A549 (cell line): ENCODE data around the gene SIAH3. TPM values are rescaled to one million over a fixed set of nuclear protein-coding genes. Genes with fewer than 3 reads are reported as not detected.

Source experiments
- ATAC-seq, 2 experiments: fragments of 200-7000 bp in 1 of 2; fragments of >200 bp in 1 of 2; cut with Nextera tagmentation in 1 of 2; cut with Tn5 transposase in 1 of 2; 3 replicates each; pipeline versions ENCODE4 v1.8.0 to v1.9.1; 2018 to 2020; ENCODE audit warnings: mild to moderate bottlenecking in 1 of 2, moderate library complexity in 1 of 2
- CTCF ChIA-PET: fragments of 300-600 bp; sonication (Branson Sonifier 250); formaldehyde crosslinking; extraction: SDS; loops from one replicate; lab custom pipeline; 2021; ENCODE audit warnings: antibody characterized with exemption, inconsistent platforms; lab: Yijun Ruan, JAX
- POLR2A ChIA-PET: fragments of 350-600 bp; formaldehyde crosslinking; extraction: SDS; loops from one replicate; lab custom pipeline; 2021; ENCODE audit warnings: antibody characterized with exemption, inconsistent platforms; lab: Yijun Ruan, JAX
- DNase-seq, 2 experiments: peaks; one replicate each; pipeline versions ENCODE4 v3.0.0 to v3.0.0-alpha.2; 2011 to 2016; ENCODE audit warnings: low read depth in 1 of 2, low spot score in 1 of 2
- FAIRE-seq: peaks from 2 replicates; lab custom pipeline; 2011; peaks lifted over from hg19 to GRCh38; lab: Jason Lieb, UNC
- H3K27ac ChIP-seq, 2 experiments: fragments of >200 bp; sonication (Bioruptor Twin); formaldehyde crosslinking; 3 replicates each; pipeline ENCODE4 v1.5.1; 2016 to 2017
- H3K4me1 ChIP-seq: fragments of >200 bp; sonication (Bioruptor Twin); formaldehyde crosslinking; 3 replicates; pipeline ENCODE4 v1.6.1; 2016
- H3K4me2 ChIP-seq: fragments of >200 bp; sonication (Bioruptor Twin); formaldehyde crosslinking; 3 replicates; pipeline ENCODE4 v1.6.1; 2016
- H3K4me3 ChIP-seq: fragments of >200 bp; sonication (Bioruptor Twin); formaldehyde crosslinking; 3 replicates; pipeline ENCODE4 v1.5.1; 2016
- H3K9me3 ChIP-seq: fragments of >200 bp; sonication (Bioruptor Twin); formaldehyde crosslinking; 3 replicates; pipeline ENCODE4 v1.6.1; 2016
- BHLHE40 ChIP-seq: IDR thresholded peaks from 2 replicates; pipeline ENCODE4 v1.6.1; 2012; ENCODE audit warnings: low read depth, low read length, inconsistent platforms
- CBX8 ChIP-seq: fragments of 200-600 bp; sonication (generic); IDR thresholded peaks from 2 replicates; pipeline ENCODE4 v1.6.1; 2016
- CEBPB ChIP-seq, 2 experiments: fragments of >200 bp in 1 of 2; sonication (Bioruptor Twin) in 1 of 2; formaldehyde crosslinking in 1 of 2; IDR thresholded peaks; 2 replicates each; pipeline ENCODE4 v1.6.1; 2012 to 2016
- EHF ChIP-seq: fragments of 250-450 bp; sonication (Bioruptor Pico); IDR thresholded peaks from 2 replicates; pipeline ENCODE4 v1.5.0; 2020; ENCODE audit warnings: mild to moderate bottlenecking
- ESRRA ChIP-seq: fragments of 150-350 bp; IDR thresholded peaks from 2 replicates; pipeline ENCODE4 v1.6.1; 2014; ENCODE audit warnings: mild to moderate bottlenecking, low read length, borderline replicate concordance
- FOSB ChIP-seq: fragments of 250-450 bp; sonication (Bioruptor Pico); IDR thresholded peaks from 2 replicates; pipeline ENCODE4 v1.5.0; 2020; ENCODE audit warnings: mild to moderate bottlenecking, moderate library complexity
- FOSL2 ChIP-seq, 2 experiments: fragments of 450-650 bp in 1 of 2; fragments of >200 bp in 1 of 2; sonication (Bioruptor Twin) in 1 of 2; formaldehyde crosslinking; IDR thresholded peaks; 2 replicates each; pipeline versions ENCODE4 v1.5.0 to v1.6.1; 2016 to 2020; ENCODE audit warnings: mild to moderate bottlenecking in 1 of 2, moderate library complexity in 1 of 2
- FOXS1 ChIP-seq: fragments of 250-450 bp; sonication (Bioruptor Pico); IDR thresholded peaks from 2 replicates; pipeline ENCODE4 v1.5.0; 2020; ENCODE audit warnings: mild to moderate bottlenecking, moderate library complexity
- GATA3 ChIP-seq: IDR thresholded peaks from 2 replicates; pipeline ENCODE4 v1.6.1; 2012; ENCODE audit warnings: borderline replicate concordance
- HDAC2 ChIP-seq: fragments of 200-600 bp; sonication (generic); IDR thresholded peaks from 2 replicates; pipeline ENCODE4 v1.6.1; 2016
- HEYL ChIP-seq: fragments of 250-450 bp; sonication (Bioruptor Pico); IDR thresholded peaks from 2 replicates; pipeline ENCODE4 v1.8.0; 2021; ENCODE audit warnings: mild to moderate bottlenecking, moderate library complexity
- HOXB13 ChIP-seq: fragments of 250-450 bp; sonication (Bioruptor Pico); IDR thresholded peaks from 2 replicates; pipeline ENCODE4 v1.5.0; 2020; ENCODE audit warnings: low read depth, mild to moderate bottlenecking, moderate library complexity
- HOXB5 ChIP-seq: fragments of 250-450 bp; sonication (Bioruptor Pico); IDR thresholded peaks from 2 replicates; pipeline ENCODE4 v1.5.0; 2020; ENCODE audit warnings: mild to moderate bottlenecking, moderate library complexity
- KDM5A ChIP-seq: fragments of 200-600 bp; sonication (generic); IDR thresholded peaks from 2 replicates; pipeline ENCODE4 v1.6.1; 2016; ENCODE audit warnings: antibody characterized with exemption, mild to moderate bottlenecking
- MAFK ChIP-seq: fragments of 450-650 bp; IDR thresholded peaks from 2 replicates; pipeline ENCODE4 v1.6.1; 2014; ENCODE audit not compliant: partially characterized antibody
- MAZ ChIP-seq: fragments of 150-350 bp; IDR thresholded peaks from 2 replicates; pipeline ENCODE4 v1.6.1; 2014; ENCODE audit warnings: antibody characterized with exemption, low read depth, low read length, borderline replicate concordance
- PHF8 ChIP-seq: fragments of 200-600 bp; sonication (generic); IDR thresholded peaks from 2 replicates; pipeline ENCODE4 v1.6.1; 2016; ENCODE audit warnings: low read depth, mild to moderate bottlenecking, antibody characterized with exemption, moderate library complexity, borderline replicate concordance
- POLR2AphosphoS2 ChIP-seq: conservative IDR thresholded peaks from 2 replicates; pipeline ENCODE4 v1.6.1; 2012; ENCODE audit warnings: low read length, improper control_type of control experiment, inconsistent platforms
- RAD21 ChIP-seq, 2 experiments: fragments of >200 bp in 1 of 2; sonication (Bioruptor Twin) in 1 of 2; formaldehyde crosslinking in 1 of 2; IDR thresholded peaks in 1 of 2; conservative IDR thresholded peaks in 1 of 2; 2 replicates in 1 of 2; 3 replicates in 1 of 2; pipeline ENCODE4 v1.6.1; 2012 to 2018; ENCODE audit warnings: inconsistent platforms in 1 of 2
- RARB ChIP-seq: fragments of 250-450 bp; sonication (Bioruptor Pico); IDR thresholded peaks from 2 replicates; pipeline ENCODE4 v1.8.0; 2021; ENCODE audit warnings: mild to moderate bottlenecking, moderate library complexity
- RFX5 ChIP-seq: fragments of 450-650 bp; IDR thresholded peaks from 2 replicates; pipeline ENCODE4 v1.7.1; 2014; ENCODE audit warnings: antibody characterized with exemption, mild to moderate bottlenecking, moderate library complexity
- TP53 ChIP-seq: fragments of 250-450 bp; sonication (Bioruptor Pico); IDR thresholded peaks from 2 replicates; pipeline ENCODE4 v1.5.0; 2021; ENCODE audit warnings: mild to moderate bottlenecking, moderate library complexity
- ZFP36 ChIP-seq: fragments of 450-650 bp; IDR thresholded peaks from 2 replicates; pipeline ENCODE4 v1.6.1; 2014; ENCODE audit warnings: borderline replicate concordance; ENCODE audit not compliant: partially characterized antibody
- ZSCAN20 ChIP-seq: fragments of 250-450 bp; sonication (Bioruptor Pico); IDR thresholded peaks from 2 replicates; pipeline ENCODE4 v1.8.0; 2022; ENCODE audit warnings: mild to moderate bottlenecking, moderate library complexity
- WGBS: methylation state at CpG from one replicate; pipeline ENCODE4 v1.1.6; 2017; ENCODE audit errors: missing lambda C conversion rate; 5-methylcytosine and 5-hydroxymethylcytosine counted together
- polyA plus RNA-seq, 4 experiments: library from polyadenylated mRNA; depleted of rRNA in 3 of 4; stranded (reverse); fragments of >200 nt; fragmentation: RNase III in 1 of 4; extraction: RNeasy Plus Mini Kit Qiagen cat#74134 plus additional on column Dnase treatment in 1 of 4; gene quantifications; 2 replicates in 3 of 4; 3 replicates in 1 of 4; pipeline ENCODE4 v1.2.3, GENCODE V29; 2011 to 2017
- TF ChIP-seq, protein P1 (sequence below): IDR thresholded peaks from 2 replicates; pipeline ENCODE4 v1.6.1; 2012
- TF ChIP-seq, protein P2 (sequence below): IDR thresholded peaks from 2 replicates; pipeline ENCODE4 v1.6.1; 2012
- TF ChIP-seq, protein P3 (sequence below): fragments of >200 bp; sonication (Bioruptor Twin); formaldehyde crosslinking; IDR thresholded peaks from 2 replicates; pipeline ENCODE4 v1.6.1; 2016
- TF ChIP-seq, protein P4 (sequence below): fragments of >200 bp; sonication (Bioruptor Twin); formaldehyde crosslinking; IDR thresholded peaks from 3 replicates; pipeline ENCODE4 v1.6.1; 2016
- TF ChIP-seq, protein P5 (sequence below): fragments of >200 bp; sonication (Bioruptor Twin); formaldehyde crosslinking; IDR thresholded peaks from 3 replicates; pipeline ENCODE4 v1.5.1; 2016

SIAH3 gene
- polyA plus RNA-seq, 2 of the 4 experiments (the other 2 are of a cell fraction), result not detected

DNA sequence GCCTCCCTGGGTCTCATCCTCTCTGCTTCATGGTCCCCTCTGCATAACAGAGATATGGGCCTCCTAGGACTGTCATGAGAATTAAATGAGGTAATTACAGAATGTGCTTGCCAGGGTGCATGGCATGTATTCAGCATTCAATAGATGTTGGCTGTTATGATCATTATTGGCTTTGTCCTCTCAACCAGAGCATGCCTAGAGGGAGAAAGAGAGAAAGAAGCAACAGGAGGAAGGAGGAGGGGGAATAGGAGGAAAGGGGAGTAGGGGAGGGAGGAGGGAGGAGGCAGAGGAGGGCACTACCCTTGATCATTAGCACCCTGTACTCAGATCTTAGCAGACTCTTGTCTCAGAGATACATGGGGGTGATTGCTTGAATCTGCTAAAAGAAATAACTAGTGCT lies 41.0 kb upstream of the SIAH3 start:
- DNase-seq, result no peak
- no peak for TF ChIP-seq ESRRA
- TF ChIP-seq FOSB (CRISPR knock-in tag), result no peak
- no peak for TF ChIP-seq HOXB5 (CRISPR knock-in tag)
- TF ChIP-seq HEYL (CRISPR knock-in tag), result no peak
- TF ChIP-seq MAZ, result no peak
- TF ChIP-seq MAFK, result no peak
- no peak for TF ChIP-seq ZSCAN20 (CRISPR knock-in tag)
- TF ChIP-seq, protein P1, sequence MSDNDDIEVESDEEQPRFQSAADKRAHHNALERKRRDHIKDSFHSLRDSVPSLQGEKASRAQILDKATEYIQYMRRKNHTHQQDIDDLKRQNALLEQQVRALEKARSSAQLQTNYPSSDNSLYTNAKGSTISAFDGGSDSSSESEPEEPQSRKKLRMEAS, result no peak
- TF ChIP-seq, protein P2, sequence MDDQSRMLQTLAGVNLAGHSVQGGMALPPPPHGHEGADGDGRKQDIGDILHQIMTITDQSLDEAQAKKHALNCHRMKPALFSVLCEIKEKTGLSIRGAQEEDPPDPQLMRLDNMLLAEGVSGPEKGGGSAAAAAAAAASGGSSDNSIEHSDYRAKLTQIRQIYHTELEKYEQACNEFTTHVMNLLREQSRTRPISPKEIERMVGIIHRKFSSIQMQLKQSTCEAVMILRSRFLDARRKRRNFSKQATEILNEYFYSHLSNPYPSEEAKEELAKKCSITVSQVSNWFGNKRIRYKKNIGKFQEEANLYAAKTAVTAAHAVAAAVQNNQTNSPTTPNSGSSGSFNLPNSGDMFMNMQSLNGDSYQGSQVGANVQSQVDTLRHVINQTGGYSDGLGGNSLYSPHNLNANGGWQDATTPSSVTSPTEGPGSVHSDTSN, result no peak
- TF ChIP-seq RAD21 (conservative IDR thresholded peaks at IDR 0.05 in 1 of 2, IDR thresholded peaks at IDR 0.05 in 1 of 2), result no peak
- no peak for TF ChIP-seq CEBPB (IDR thresholded peaks at IDR 0.05)
- TF ChIP-seq HDAC2, result no peak
- no peak for TF ChIP-seq PHF8
- TF ChIP-seq TP53, result no peak
- no peak for TF ChIP-seq POLR2AphosphoS2
- TF ChIP-seq HOXB13 (CRISPR knock-in tag), result no peak
- TF ChIP-seq RARB (CRISPR knock-in tag), result no peak
- no peak for TF ChIP-seq GATA3
- ChIA-PET POLR2A (no interaction called here), CTCF (no interaction called here)
- no peak overlapping the region for H3K4me2 ChIP-seq
- FAIRE-seq, result no peak
- H3K4me1 ChIP-seq, result no peaks in the 10 kb centered on the region
- no peak for ATAC-seq
- no peaks in the 10 kb centered on the region for H3K9me3 ChIP-seq
- H3K27ac ChIP-seq, result no peak overlapping the region
- H3K4me3 ChIP-seq, result no peak overlapping the region

DNA sequence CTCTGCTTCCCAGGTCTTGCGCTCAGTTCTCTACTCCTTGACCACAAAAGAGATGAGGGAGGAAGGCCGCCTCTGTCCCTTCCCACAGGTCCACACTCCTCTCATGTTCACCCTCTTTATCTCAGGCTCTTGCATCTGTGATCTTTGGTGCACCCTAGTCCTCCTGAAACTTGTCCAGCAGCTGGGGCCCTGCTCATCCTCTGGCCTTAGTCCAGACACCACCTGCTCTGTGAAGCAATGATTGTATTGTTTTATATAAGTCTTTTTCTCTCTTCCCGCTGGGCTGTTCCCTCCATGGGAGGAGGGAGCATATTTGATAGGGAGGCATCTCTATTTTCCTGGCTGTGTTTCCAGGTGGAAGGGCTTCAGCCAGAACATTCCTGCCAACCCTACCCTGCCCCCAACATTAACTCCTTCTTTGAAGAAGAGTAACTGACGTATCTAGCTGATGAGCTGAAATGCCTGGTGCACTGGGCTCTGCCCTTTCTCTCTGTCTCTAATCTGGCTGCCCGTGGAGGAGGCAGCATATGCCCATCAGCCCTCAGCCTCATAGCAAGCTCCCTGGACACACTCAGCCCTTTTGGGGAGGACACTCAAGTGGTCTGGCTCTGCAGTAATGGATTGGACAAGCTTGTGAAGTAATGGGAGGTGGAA lies 38.2 kb upstream of the SIAH3 start:
- Histone ChIP-seq H3K9me3 (no peaks in the 10 kb centered on the region), H3K4me2 (no peak overlapping the region), H3K4me1 (no peaks in the 10 kb centered on the region), H3K27ac (no peak overlapping the region), H3K4me3 (no peak overlapping the region)
- DNase-seq (no peak), ATAC-seq (no peak), FAIRE-seq (no peak)
- ChIA-PET POLR2A (interaction anchor here (0.7 kb wide), 1 partner anchor 10 kb away, joined by 8 read pairs; no protein-coding TSS in a partner anchor), CTCF (no interaction called here)
- TF ChIP-seq RFX5 (no peak), ZFP36 (no peak), FOSL2 (IDR thresholded peaks at IDR 0.05) (no peak), FOSL2 (CRISPR knock-in tag; IDR thresholded peaks at IDR 0.05) (no peak), FOXS1 (CRISPR knock-in tag) (no peak), KDM5A (no peak), EHF (CRISPR knock-in tag) (no peak), TP53 (no peak), CBX8 (no peak), BHLHE40 (no peak), ESRRA (no peak)
- TF ChIP-seq, protein P3, sequence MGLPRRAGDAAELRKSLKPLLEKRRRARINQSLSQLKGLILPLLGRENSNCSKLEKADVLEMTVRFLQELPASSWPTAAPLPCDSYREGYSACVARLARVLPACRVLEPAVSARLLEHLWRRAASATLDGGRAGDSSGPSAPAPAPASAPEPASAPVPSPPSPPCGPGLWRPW, result no peak
- TF ChIP-seq, protein P4, sequence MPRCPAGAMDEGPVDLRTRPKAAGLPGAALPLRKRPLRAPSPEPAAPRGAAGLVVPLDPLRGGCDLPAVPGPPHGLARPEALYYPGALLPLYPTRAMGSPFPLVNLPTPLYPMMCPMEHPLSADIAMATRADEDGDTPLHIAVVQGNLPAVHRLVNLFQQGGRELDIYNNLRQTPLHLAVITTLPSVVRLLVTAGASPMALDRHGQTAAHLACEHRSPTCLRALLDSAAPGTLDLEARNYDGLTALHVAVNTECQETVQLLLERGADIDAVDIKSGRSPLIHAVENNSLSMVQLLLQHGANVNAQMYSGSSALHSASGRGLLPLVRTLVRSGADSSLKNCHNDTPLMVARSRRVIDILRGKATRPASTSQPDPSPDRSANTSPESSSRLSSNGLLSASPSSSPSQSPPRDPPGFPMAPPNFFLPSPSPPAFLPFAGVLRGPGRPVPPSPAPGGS, result no peak
- TF ChIP-seq, protein P5, sequence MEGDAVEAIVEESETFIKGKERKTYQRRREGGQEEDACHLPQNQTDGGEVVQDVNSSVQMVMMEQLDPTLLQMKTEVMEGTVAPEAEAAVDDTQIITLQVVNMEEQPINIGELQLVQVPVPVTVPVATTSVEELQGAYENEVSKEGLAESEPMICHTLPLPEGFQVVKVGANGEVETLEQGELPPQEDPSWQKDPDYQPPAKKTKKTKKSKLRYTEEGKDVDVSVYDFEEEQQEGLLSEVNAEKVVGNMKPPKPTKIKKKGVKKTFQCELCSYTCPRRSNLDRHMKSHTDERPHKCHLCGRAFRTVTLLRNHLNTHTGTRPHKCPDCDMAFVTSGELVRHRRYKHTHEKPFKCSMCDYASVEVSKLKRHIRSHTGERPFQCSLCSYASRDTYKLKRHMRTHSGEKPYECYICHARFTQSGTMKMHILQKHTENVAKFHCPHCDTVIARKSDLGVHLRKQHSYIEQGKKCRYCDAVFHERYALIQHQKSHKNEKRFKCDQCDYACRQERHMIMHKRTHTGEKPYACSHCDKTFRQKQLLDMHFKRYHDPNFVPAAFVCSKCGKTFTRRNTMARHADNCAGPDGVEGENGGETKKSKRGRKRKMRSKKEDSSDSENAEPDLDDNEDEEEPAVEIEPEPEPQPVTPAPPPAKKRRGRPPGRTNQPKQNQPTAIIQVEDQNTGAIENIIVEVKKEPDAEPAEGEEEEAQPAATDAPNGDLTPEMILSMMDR, result no peak
- WGBS, result 67% methylated on average over 5 of the region's 5 CpGs
